ENCODE measurements around the gene MAP4K1.

MAP4K1 gene

GRCh38 chr19:38624822-38625221, 7.1 kb upstream of the MAP4K1 start:
- H4K91ac ChIP-seq (ENCODE audit: low read length), result no peak overlapping the region

GRCh38 chr19:38619361-38620174, 1.8 kb upstream of the MAP4K1 start:
- H2BK15ac ChIP-seq (ENCODE audit: low read depth, poor library complexity, severe bottlenecking), result no peak overlapping the region
- H3K9me3 ChIP-seq (ENCODE audit: control insufficient read depth, low read length), result no peaks in the 10 kb centered on the region
- peak overlapping the region; percentile 96 for H3K9ac ChIP-seq (ENCODE audit: low read length)
- WGBS, result 22% methylated on average over 20 of the region's 21 CpGs
- H2AK5ac ChIP-seq (ENCODE audit: low read length, severe bottlenecking), result peak overlapping the region; percentile 30
- peak overlapping the region; percentile 64 for H4K91ac ChIP-seq (ENCODE audit: low read length)
- H2BK120ac ChIP-seq (ENCODE audit: low read depth, low read length), result peak overlapping the region; percentile 71
- H3K79me1 ChIP-seq (replicated peaks; ENCODE audit: low read length, poor library complexity, severe bottlenecking), result peaks cover 21% of the 10 kb centered on the region
- peak overlapping the region; percentile 81 to 92 for H3K18ac ChIP-seq (ENCODE audit: low read depth in 1 of 2, low read length in 2 of 2)
- peak overlapping the region; percentile 92 for H4K8ac ChIP-seq (ENCODE audit: low read length)
- H3K4me1 ChIP-seq (ENCODE audit: control insufficient read depth, insufficient read depth, low read depth, low read length), result peaks cover 17% of the 10 kb centered on the region
- H3K27me3 ChIP-seq (ENCODE audit: control insufficient read depth in 1 of 2, insufficient read depth in 1 of 2, low read length in 2 of 2), result no peaks in the 10 kb centered on the region
- no peak for DNase-seq
- peak overlapping the region; percentile 60 for H3K27ac ChIP-seq (ENCODE audit: low read length, poor library complexity, severe bottlenecking)
- peak overlapping the region; percentile 94 to 97 for H3K4me3 ChIP-seq (ENCODE audit: insufficient read depth in 1 of 2, low read depth in 1 of 2, low read length in 2 of 2)
- H3K36me3 ChIP-seq (ENCODE audit: control insufficient read depth in 1 of 2, insufficient read depth in 2 of 2, low read depth in 1 of 2, low read length in 2 of 2), result peaks cover 31 to 39% of the 10 kb centered on the region in 2 experiments
- peak overlapping the region; percentile 64 to 94 for H3K4ac ChIP-seq (ENCODE audit: low read depth in 1 of 2, low read length in 2 of 2)
- peak overlapping the region; percentile 54 for H2AFZ ChIP-seq (ENCODE audit: low read depth, low read length)
- peak overlapping the region; percentile 67 for H3K4me2 ChIP-seq (ENCODE audit: low read length, poor library complexity, severe bottlenecking)
- no peak overlapping the region for H3K23ac ChIP-seq (ENCODE audit: low read length in 2 of 2)
- no peak overlapping the region for H2BK5ac ChIP-seq (ENCODE audit: low read depth, low read length, poor library complexity, severe bottlenecking)
- H2BK12ac ChIP-seq (ENCODE audit: low read length in 2 of 2), result peak overlapping the region in 1 of 2 experiments; percentile 7
- H3K14ac ChIP-seq (ENCODE audit: low read length in 2 of 2), result no peak overlapping the region

More at GRCh38 chr19:38624822-38625221, 7.1 kb upstream of the MAP4K1 start:
- H3K4me3 ChIP-seq (ENCODE audit: insufficient read depth in 1 of 2, low read depth in 1 of 2, low read length in 2 of 2), result no peak overlapping the region
- no peaks in the 10 kb centered on the region for H3K9me3 ChIP-seq (ENCODE audit: control insufficient read depth, low read length)
- H2BK12ac ChIP-seq (ENCODE audit: low read length in 2 of 2), result no peak overlapping the region
- H3K36me3 ChIP-seq (ENCODE audit: control insufficient read depth in 1 of 2, insufficient read depth in 2 of 2, low read depth in 1 of 2, low read length in 2 of 2), result peaks cover 80 to 89% of the 10 kb centered on the region in 2 experiments
- H2AFZ ChIP-seq (ENCODE audit: low read depth, low read length), result no peak overlapping the region
- H3K27me3 ChIP-seq (ENCODE audit: control insufficient read depth in 1 of 2, insufficient read depth in 1 of 2, low read length in 2 of 2), result no peaks in the 10 kb centered on the region
- H3K18ac ChIP-seq (ENCODE audit: low read depth in 1 of 2, low read length in 2 of 2), result no peak overlapping the region
- H3K14ac ChIP-seq (ENCODE audit: low read length in 2 of 2), result no peak overlapping the region
- no peak overlapping the region for H2BK120ac ChIP-seq (ENCODE audit: low read depth, low read length)
- peaks cover 41% of the 10 kb centered on the region for H3K79me1 ChIP-seq (replicated peaks; ENCODE audit: low read length, poor library complexity, severe bottlenecking)
- no peak overlapping the region for H2AK5ac ChIP-seq (ENCODE audit: low read length, severe bottlenecking)
- H3K4me2 ChIP-seq (ENCODE audit: low read length, poor library complexity, severe bottlenecking), result no peak overlapping the region
- 93% methylated on average over 3 of the region's 3 CpGs for WGBS
- H4K8ac ChIP-seq (ENCODE audit: low read length), result no peak overlapping the region
- no peak overlapping the region for H2BK15ac ChIP-seq (ENCODE audit: low read depth, poor library complexity, severe bottlenecking)
- H3K9ac ChIP-seq (ENCODE audit: low read length), result no peak overlapping the region
- H3K27ac ChIP-seq (ENCODE audit: low read length, poor library complexity, severe bottlenecking), result no peak overlapping the region
- no peak for DNase-seq
- H2BK5ac ChIP-seq (ENCODE audit: low read depth, low read length, poor library complexity, severe bottlenecking), result no peak overlapping the region
- no peak overlapping the region for H3K4ac ChIP-seq (ENCODE audit: low read depth in 1 of 2, low read length in 2 of 2)
- H3K4me1 ChIP-seq (ENCODE audit: control insufficient read depth, insufficient read depth, low read depth, low read length), result peaks cover 7% of the 10 kb centered on the region
- no peak overlapping the region for H3K23ac ChIP-seq (ENCODE audit: low read length in 2 of 2)

GRCh38 chr19:38618590-38619360, 1.0 kb upstream of the MAP4K1 start, which contains the start of gene EIF3K:
EIF3K (plus strand) TSS chr19:38619188; CDS start chr19:38619269, 81 bp downstream.
- peak within 1 kb of the TSS; percentile 92 for H4K8ac ChIP-seq (ENCODE audit: low read length)
- H3K4me1 ChIP-seq (ENCODE audit: control insufficient read depth, insufficient read depth, low read depth, low read length), result peaks cover 17% of the 10 kb centered on the region
- H2BK5ac ChIP-seq (ENCODE audit: low read depth, low read length, poor library complexity, severe bottlenecking), result no peak within 1 kb of the TSS
- H4K91ac ChIP-seq (ENCODE audit: low read length), result peak within 1 kb of the TSS; percentile 70
- H3K14ac ChIP-seq (ENCODE audit: low read length in 2 of 2), result peak within 1 kb of the TSS in 1 of 2 experiments; percentile 53
- H3K4me2 ChIP-seq (ENCODE audit: low read length, poor library complexity, severe bottlenecking), result peak within 1 kb of the TSS; percentile 75
- peak within 1 kb of the TSS; percentile 81 to 92 for H3K18ac ChIP-seq (ENCODE audit: low read depth in 1 of 2, low read length in 2 of 2)
- H2BK120ac ChIP-seq (ENCODE audit: low read depth, low read length), result peak within 1 kb of the TSS; percentile 71
- peaks cover 23 to 31% of the 10 kb centered on the region in 2 experiments for H3K36me3 ChIP-seq (ENCODE audit: control insufficient read depth in 1 of 2, insufficient read depth in 2 of 2, low read depth in 1 of 2, low read length in 2 of 2)
- no peaks in the 10 kb centered on the region for H3K9me3 ChIP-seq (ENCODE audit: control insufficient read depth, low read length)
- no peak within 1 kb of the TSS for H2BK15ac ChIP-seq (ENCODE audit: low read depth, poor library complexity, severe bottlenecking)
- H3K23ac ChIP-seq (ENCODE audit: low read length in 2 of 2), result no peak within 1 kb of the TSS
- H3K27ac ChIP-seq (ENCODE audit: low read length, poor library complexity, severe bottlenecking), result peak within 1 kb of the TSS; percentile 60
- H2BK12ac ChIP-seq (ENCODE audit: low read length in 2 of 2), result peak within 1 kb of the TSS in 1 of 2 experiments; percentile 7
- peak within 1 kb of the TSS; percentile 81 to 94 for H3K4ac ChIP-seq (ENCODE audit: low read depth in 1 of 2, low read length in 2 of 2)
- peak within 1 kb of the TSS; percentile 94 to 97 for H3K4me3 ChIP-seq (ENCODE audit: insufficient read depth in 1 of 2, low read depth in 1 of 2, low read length in 2 of 2)
- peak within 1 kb of the TSS; percentile 66 for H2AFZ ChIP-seq (ENCODE audit: low read depth, low read length)
- H3K27me3 ChIP-seq (ENCODE audit: control insufficient read depth in 1 of 2, insufficient read depth in 1 of 2, low read length in 2 of 2), result no peaks in the 10 kb centered on the region
- peak; percentile 99 for DNase-seq
- H3K9ac ChIP-seq (ENCODE audit: low read length), result peak within 1 kb of the TSS; percentile 96
- peaks cover 18% of the 10 kb centered on the region for H3K79me1 ChIP-seq (replicated peaks; ENCODE audit: low read length, poor library complexity, severe bottlenecking)
- WGBS, result 3% methylated on average over 64 of the region's 64 CpGs
- peak within 1 kb of the TSS; percentile 30 for H2AK5ac ChIP-seq (ENCODE audit: low read length, severe bottlenecking)

All from mesenchymal stem cell (in vitro differentiated cells and primary cell).